ENCODE results near the gene JMJD6.
A peak's percentile ranks its signal among the peaks of the same experiment; 100 is the strongest.

Gene JMJD6

DNA sequence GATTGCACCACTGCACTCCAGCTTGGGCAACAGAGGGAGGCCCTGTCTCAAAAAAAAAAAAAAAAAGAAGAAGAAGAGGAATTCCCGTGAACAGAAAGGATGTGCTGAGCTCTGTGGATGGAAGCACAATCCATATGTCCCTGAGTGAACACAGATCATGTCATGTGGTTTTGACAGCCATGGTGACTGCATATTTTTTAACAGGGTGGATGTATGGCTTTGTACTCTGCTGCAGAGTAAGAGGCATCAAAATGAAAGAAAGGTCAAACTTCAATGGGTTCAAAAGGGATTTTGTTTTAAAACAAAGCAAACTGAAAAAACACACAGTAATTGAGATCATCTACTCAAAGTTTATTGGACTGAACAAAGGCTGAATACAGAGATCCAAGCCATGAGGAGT, 47.2 kb downstream of the JMJD6 start:
- DNase-seq (ENCODE audit: low spot score): no peak

DNA sequence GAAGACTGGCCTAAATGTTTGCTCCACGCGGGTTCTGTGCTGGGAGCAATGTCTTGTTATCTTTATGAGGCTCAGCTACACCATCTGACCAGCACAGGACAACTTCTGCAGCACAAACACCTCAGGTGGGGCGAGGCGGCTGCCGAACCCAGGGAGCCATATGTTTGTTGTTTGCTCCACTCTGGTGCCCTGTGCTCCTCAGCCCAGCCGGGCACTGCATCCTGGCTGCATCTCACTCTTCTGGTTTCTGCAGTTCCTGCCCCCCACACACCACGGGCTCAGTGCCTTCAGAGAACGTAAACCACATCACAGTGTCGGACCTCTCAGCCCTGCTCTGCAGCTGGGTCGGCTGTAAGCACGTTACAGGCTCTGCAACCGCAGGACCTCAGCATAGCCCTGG, 48.1 kb downstream of the JMJD6 start:
- DNase-seq (ENCODE audit: low spot score): no peak

DNA sequence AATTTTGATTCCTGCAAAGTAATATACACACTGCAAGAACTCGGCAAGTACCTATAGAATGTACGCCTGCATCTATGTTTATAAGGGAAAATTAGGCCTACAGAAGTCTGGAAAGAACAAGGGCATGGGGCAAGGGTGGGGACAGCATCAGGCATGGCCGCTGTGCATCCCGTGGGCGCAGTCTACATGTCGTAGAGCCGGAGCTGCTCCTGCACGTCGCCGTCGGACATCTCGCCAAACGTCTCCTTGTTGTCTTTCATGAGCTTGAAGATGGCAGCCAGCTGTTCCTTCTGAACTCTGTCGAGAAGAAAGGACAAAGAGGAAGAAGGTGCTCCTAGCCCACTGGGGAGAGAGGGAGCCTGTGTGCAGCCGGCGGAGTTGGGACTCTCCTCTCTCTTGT, 49.0 kb downstream of the JMJD6 start:
- no peak for DNase-seq (ENCODE audit: low spot score)

DNA sequence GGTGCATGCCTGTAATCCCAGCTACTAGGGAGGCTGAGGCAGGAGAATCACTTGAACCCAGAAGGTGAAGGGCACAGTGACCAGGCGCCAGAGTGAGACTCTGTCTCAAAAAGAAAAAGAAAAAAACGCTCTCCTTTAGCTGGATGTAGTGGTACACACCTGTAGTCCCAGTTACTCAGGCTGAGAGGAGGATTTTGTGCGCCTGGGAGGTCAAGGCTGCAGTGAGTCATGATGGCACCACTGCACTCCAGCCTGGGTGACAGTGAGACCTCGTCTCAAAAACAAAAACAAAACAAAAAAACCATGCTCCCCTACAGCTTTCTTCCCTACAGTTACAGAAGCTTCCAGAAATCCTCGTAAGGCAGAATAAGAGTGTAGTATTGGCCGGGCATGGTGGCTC, 49.8 kb downstream of the JMJD6 start:
- DNase-seq (ENCODE audit: low spot score): no peak

DNA sequence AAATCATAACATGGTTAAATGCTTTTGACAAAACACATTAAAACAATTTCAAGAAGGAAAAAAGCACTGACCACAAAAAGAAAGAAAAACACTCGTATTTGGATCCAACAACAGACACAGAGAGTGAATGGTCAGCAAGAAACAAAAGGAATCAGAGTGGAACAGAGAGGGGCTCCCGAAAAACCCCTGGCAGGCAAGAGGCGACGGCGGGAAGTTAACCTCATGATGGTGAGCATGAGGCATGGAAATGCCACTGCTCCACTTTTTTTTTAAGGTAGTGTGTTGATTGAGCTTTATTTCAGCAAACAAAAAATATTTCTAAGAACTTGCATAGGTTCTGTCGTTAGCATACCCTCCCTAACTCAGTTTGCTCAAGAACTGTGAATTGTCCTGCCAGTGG, 50.8 kb downstream of the JMJD6 start:
- no peak for DNase-seq (ENCODE audit: low spot score)

DNA sequence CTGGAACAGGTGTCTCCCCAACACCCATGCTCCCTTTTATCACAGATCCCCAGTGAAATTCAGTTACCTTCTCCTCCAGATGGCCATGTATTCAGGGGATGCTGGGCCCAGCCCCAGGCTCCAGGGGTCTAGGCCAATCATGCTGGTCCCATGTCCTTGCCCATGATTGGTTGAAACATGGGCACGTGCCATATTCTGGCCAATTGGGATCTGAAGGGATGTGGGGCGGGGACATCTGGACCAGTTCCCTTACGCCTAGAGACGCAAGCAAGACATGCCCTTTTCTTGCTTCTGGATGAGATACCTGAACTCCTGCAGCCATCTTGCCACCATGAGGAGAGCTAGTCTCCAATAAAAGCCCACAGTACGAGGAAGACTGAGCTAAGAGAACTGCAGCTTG, 51.8 kb downstream of the JMJD6 start:
- no peak for DNase-seq (ENCODE audit: low spot score)

DNA sequence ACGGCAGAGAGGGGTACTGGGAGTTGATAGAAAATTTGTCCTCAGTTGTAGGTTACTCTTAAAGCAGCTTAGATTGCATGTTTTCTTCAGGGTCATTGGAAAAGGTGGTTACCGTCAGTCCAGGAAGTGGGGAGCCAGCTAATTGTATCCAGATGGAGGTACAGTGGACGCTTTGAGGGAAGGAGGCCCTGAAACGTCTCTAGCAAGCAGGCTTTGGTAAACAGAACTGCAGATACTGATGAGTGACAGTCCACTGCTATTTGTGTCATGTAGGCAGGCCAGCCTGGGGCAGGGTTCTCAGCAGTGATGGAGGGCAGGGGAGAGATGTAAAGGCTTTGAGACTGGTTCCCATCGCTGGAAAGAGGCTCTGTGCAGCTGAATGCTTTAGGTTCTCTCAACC, 52.7 kb downstream of the JMJD6 start:
- DNase-seq (ENCODE audit: low spot score): no peak

DNA sequence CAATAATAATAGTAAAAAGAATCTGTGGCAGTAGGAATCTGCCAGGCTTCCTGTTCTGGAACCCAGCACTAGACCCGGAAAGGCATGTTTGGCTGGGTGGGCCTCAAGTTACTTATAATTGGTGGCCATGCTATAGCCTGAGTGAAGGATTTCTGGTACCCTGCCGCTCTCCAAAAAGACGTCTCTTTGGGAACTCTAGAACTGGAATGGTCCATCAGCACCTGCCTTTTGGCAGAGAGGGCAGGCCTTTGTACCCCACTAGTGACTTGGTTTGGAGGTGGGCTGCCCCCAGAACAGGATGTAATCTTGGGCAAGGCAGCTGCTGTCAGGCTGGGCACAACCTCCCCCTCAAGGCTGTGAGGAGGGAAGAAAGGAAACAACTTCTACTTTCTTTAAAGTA, 53.5 kb downstream of the JMJD6 start:
- DNase-seq (ENCODE audit: low spot score): no peak

DNA sequence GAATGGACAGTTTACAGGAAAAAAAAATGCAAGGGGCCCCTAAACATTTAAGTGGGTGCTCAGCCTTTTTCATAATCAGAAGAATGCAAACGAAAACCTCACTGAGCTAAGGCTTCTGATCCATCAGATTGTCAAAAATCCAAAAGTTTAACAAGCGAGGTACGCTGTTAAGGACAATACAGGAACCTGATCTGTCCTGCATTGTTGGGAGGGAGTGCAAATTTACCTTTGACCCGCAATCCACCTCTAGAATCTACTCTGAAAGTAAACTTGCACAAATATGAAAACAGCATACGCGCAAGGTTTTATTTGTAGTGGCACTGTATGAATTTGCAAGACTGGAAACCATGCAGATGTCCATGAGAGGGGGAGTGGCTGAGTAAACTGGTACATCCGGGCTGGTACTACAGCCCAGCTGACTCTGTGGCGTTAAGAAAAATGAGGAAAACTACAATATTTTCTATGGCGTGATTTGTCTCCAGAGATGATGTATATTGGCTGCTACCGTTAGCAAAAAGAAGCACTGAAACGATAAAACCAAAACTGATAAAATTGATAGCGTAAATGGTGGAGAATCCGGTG, 54.0 kb downstream of the JMJD6 start:
- no peak for DNase-seq (ENCODE audit: low spot score)

DNA sequence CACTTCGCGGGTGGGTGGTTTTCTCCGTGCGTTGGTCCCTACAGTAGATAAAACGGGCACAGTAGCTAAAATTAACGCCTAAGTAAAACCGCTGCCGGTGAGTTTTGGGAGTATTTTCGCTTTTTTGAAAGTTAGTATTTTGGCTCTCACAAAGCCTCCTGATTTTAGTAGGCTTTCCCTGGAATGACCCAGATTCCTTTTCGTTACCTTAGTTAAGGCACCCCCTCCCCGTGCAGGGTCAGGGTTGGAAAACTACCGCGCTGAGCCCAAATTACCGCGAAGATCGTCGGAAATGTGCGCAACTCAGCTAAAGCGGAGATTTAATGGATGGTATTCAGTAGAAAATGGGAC, 54.5 kb downstream of the JMJD6 start:
- DNase-seq (ENCODE audit: low spot score): no peak

DNA sequence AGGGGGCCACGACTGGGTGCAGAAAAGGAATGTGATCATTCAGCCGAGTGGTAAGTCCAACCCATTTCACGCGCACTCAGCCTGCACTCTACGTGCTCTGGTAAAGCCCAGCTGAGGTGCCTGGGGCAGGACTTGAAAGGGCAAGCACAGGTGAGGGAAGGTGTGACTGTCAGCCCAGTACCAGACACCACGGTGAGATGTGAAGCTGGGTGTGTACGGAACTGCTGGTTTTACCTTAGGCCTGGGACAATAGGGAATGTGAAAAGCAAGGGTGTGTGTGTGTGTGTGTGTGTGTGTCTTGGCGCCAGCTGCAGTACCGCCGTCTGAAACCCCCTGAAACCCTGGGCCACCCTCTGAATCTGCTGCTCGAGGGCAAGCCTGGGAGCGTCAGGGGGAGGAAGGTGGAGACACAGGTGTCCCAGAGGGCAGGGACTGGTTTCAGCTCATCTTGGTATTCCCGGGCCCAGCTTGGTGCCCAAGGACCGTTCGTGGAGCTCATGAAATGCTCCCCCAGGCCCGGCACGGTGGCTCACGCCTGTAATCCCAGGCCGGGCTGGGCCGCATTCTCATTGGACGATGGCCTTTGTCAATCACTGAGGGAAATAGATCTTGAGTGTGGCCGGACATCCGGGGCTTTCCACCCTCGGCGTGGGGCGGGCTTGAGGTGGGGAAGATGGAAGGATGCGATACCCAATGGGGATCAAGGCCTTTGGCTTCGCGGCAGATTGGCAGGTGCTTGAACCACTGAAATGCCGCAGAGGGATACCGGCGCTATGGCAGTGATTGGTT, 55.1 kb downstream of the JMJD6 start:
- peak; percentile 99 for DNase-seq (ENCODE audit: low spot score)

DNA sequence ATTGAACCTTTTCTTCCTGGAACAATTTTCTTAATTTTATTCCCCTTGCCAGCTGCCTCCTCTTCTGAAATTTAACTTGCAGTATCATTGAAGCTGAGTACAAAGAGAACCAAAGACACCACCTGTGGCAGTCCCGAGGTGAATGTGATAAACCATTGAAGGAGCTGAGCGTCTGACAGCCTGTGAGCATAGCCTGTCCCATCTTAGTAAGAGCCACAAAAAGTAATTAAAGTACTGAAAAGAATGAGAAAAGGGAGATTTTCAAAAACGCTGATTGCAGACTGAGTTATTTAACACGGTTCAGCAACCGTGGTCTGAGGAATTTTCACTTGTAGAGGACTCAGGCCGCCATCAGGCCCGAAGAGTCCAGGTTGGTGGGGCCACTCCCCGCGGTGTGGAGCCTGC, 55.7 kb downstream of the JMJD6 start:
- DNase-seq (ENCODE audit: low spot score): no peak

DNA sequence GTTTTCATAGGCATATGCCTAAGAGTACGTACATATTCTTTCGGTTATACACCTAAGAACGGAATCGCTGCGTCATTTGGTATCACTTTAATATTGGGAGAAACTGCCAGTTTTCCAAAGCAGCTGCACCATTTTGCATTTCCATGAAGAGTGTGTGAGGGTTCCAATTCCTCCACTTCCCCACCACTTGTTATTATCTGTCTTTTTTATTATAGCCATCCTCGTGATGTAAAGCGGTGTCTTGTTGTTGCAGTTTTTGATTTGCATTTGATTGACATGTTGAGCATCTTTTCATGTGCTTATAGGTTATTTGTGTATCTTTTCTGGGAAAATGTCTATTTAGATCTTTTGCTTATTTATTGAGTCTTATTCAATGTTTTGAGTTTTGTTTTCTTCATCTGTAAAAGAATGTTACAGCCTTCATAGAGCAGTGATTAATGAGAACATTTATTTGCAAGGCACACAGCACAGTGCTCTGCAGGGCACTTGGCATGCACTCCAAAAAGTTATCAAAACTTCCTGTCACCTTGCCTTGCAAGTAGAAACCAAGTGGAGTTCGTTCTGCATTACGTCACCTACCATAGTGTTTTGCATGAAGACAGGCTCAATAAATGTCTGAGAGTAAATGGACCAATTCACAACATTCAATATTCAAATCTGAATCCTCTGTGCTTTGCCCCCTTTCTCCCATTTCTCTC, 56.2 kb downstream of the JMJD6 start:
- no peak for DNase-seq (ENCODE audit: low spot score)
